ENCODE results near the gene HSD17B10.

DNA sequence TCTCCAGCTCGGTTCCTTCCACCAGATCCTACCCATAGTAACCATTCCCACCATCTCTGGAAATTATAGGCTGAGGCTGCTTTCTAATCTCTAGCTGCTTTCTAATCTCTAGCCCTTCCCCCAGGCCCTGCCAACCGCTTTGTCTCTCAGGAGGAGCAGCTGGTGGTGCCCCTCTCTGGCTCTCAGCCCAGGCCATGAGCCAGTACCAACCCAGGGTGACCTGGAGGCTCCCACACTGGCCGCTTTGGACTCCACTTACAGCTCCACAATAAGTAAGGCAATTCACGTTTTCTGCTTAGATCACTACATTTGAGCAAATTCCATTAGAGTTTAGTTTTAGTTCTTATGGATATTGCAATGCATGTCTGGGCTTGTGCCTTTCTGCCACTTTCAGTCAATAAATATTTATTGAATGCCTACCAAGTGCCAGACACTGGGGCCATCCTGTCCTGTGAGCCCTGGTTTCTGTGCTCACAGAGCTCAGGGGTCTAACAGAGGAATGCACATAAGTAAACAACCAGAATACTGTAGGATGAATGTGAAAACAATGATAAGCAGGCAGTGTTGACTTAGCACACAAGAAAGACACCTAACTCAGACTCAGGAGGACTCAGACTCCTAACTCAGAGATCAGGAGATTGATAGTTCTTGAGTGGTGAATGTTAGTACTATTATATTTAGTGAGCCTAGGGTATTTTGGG lies 50.6 kb downstream of the HSD17B10 start:
- TF ChIP-seq, protein P1, sequence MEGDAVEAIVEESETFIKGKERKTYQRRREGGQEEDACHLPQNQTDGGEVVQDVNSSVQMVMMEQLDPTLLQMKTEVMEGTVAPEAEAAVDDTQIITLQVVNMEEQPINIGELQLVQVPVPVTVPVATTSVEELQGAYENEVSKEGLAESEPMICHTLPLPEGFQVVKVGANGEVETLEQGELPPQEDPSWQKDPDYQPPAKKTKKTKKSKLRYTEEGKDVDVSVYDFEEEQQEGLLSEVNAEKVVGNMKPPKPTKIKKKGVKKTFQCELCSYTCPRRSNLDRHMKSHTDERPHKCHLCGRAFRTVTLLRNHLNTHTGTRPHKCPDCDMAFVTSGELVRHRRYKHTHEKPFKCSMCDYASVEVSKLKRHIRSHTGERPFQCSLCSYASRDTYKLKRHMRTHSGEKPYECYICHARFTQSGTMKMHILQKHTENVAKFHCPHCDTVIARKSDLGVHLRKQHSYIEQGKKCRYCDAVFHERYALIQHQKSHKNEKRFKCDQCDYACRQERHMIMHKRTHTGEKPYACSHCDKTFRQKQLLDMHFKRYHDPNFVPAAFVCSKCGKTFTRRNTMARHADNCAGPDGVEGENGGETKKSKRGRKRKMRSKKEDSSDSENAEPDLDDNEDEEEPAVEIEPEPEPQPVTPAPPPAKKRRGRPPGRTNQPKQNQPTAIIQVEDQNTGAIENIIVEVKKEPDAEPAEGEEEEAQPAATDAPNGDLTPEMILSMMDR (IDR thresholded peaks at IDR 0.05; ENCODE audit: insufficient read depth, low read length, poor library complexity, severe bottlenecking): no peak
- TF ChIP-seq EZH2phosphoT487 (conservative IDR thresholded peaks at IDR 0.05; ENCODE audit: low read length): no peak

Data from SU-DHL-6 (cell line).